ENCODE measurements around the gene ADI1. TPM values are rescaled to one million over a fixed set of nuclear protein-coding genes. Genes with fewer than 3 reads are reported as not detected.
A peak's percentile ranks its signal among the peaks of the same experiment; 100 is the strongest.

Gene ADI1
- total RNA-seq, 4 donors from 2014 or later: 40.2 to 98.6 (median 92.3) TPM

GRCh38 chr2:3526871-3527270, 7.5 kb upstream of the ADI1 start:
- Histone ChIP-seq H3K27ac (no peak overlapping the region), H3K4me1 (peaks cover 7 to 15% of the 10 kb centered on the region in 2 donors), H3K4me3 (no peak overlapping the region), H3K9me3 (no peaks in the 10 kb centered on the region), H3K27me3 (no peaks in the 10 kb centered on the region), H3K36me3 (peaks cover 0 to 5% of the 10 kb centered on the region in 2 donors)
- no peak for TF ChIP-seq CTCF (IDR thresholded peaks at IDR 0.05 in 4 of 5, conservative IDR thresholded peaks at IDR 0.05 in 1 of 5)
- TF ChIP-seq POLR2A (IDR thresholded peaks at IDR 0.05): no peak
- no peak for DNase-seq
- ATAC-seq: no peak
- in situ Hi-C loops (cut with MboI; ENCODE audit: low sequenced_read_pairs in 4 of 4) (no loop called here), intact Hi-C loops (cut with DNase I; ENCODE audit: low total_unique reads) (no loop called here)

- ATAC-seq (no peak), DNase-seq (no peak)
- Histone ChIP-seq H3K27me3 (no peaks in the 10 kb centered on the region), H3K27ac (peak overlapping the region in 1 of 4 donors; percentile 29), H3K36me3 (no peaks in the 10 kb centered on the region), H3K4me1 (peaks cover 23 to 28% of the 10 kb centered on the region in 2 donors), H3K4me3 (no peak overlapping the region), H3K9me3 (no peaks in the 10 kb centered on the region)
- TF ChIP-seq POLR2A (IDR thresholded peaks at IDR 0.05) (no peak), CTCF (IDR thresholded peaks at IDR 0.05 in 4 of 5, conservative IDR thresholded peaks at IDR 0.05 in 1 of 5) (no peak)
- in situ Hi-C loops (cut with MboI; ENCODE audit: low sequenced_read_pairs in 4 of 4) (no loop called here), intact Hi-C loops (cut with DNase I; ENCODE audit: low total_unique reads) (no loop called here)
Observed at GRCh38 chr2:3523551-3524041, 4.3 kb upstream of the ADI1 start.

- Histone ChIP-seq H3K4me1 (peaks cover 23 to 29% of the 10 kb centered on the region in 2 donors), H3K27ac (peak overlapping the region in 1 of 4 donors; percentile 29), H3K27me3 (no peaks in the 10 kb centered on the region), H3K9me3 (no peaks in the 10 kb centered on the region), H3K36me3 (no peaks in the 10 kb centered on the region), H3K4me3 (no peak overlapping the region)
- no peak for DNase-seq
- no peak for ATAC-seq
- no peak for TF ChIP-seq POLR2A (IDR thresholded peaks at IDR 0.05)
- TF ChIP-seq CTCF (IDR thresholded peaks at IDR 0.05 in 4 of 5, conservative IDR thresholded peaks at IDR 0.05 in 1 of 5): no peak
- intact Hi-C loops (cut with DNase I; ENCODE audit: low total_unique reads) (no loop called here), in situ Hi-C loops (cut with MboI; ENCODE audit: low sequenced_read_pairs in 4 of 4) (no loop called here)
Observed at GRCh38 chr2:3522961-3523421, 3.7 kb upstream of the ADI1 start.

GRCh38 chr2:3520591-3520990, 1.3 kb upstream of the ADI1 start:
- Histone ChIP-seq H3K27me3 (no peaks in the 10 kb centered on the region), H3K27ac (peak overlapping the region in 1 of 4 donors; percentile 29), H3K9me3 (no peaks in the 10 kb centered on the region), H3K4me1 (peaks cover 33 to 39% of the 10 kb centered on the region in 2 donors), H3K36me3 (no peaks in the 10 kb centered on the region), H3K4me3 (no peak overlapping the region)
- in situ Hi-C loops (cut with MboI; ENCODE audit: low sequenced_read_pairs in 4 of 4): no loop called here
- TF ChIP-seq POLR2A (IDR thresholded peaks at IDR 0.05): no peak
- TF ChIP-seq CTCF (IDR thresholded peaks at IDR 0.05 in 4 of 5, conservative IDR thresholded peaks at IDR 0.05 in 1 of 5): no peak
- ATAC-seq: no peak
- DNase-seq: no peak
- intact Hi-C loops (cut with DNase I; ENCODE audit: low total_unique reads): no loop called here
